ENCODE data around the gene GPR45.

DNA sequence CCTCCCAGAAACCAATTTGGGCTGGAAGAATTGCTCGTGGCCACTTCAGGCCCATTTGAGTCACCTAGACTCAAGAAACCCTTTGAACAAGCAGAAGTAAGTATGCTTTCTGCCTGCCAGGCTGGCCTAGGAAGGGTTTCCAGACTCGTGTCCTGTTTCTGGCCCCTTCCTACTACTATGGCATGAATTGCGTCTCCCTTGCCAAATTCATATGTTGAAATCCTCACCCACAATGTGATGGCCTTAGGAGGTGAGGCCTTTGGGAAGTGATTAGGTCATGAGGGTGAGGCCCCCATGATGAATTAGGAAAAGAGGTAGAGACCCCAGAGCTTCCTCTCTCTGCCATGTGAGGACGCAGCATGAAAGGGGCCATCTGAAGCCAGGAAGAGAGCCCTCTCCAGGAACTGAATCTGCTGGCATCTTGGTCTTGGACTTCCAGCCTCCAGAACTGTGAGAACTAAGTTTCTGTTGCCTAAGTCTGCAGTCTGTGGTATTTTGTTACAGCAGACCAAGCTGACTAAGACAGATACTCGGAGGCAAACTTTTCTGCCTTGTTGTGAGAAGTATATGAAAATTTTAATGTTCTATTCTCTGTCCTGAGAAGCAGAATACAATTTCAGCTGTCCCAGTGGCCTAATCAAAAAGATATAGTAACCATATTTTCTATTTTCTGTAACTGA, 13.1 kb downstream of the GPR45 start:
- TF ChIP-seq, protein P1, sequence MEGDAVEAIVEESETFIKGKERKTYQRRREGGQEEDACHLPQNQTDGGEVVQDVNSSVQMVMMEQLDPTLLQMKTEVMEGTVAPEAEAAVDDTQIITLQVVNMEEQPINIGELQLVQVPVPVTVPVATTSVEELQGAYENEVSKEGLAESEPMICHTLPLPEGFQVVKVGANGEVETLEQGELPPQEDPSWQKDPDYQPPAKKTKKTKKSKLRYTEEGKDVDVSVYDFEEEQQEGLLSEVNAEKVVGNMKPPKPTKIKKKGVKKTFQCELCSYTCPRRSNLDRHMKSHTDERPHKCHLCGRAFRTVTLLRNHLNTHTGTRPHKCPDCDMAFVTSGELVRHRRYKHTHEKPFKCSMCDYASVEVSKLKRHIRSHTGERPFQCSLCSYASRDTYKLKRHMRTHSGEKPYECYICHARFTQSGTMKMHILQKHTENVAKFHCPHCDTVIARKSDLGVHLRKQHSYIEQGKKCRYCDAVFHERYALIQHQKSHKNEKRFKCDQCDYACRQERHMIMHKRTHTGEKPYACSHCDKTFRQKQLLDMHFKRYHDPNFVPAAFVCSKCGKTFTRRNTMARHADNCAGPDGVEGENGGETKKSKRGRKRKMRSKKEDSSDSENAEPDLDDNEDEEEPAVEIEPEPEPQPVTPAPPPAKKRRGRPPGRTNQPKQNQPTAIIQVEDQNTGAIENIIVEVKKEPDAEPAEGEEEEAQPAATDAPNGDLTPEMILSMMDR (IDR thresholded peaks at IDR 0.05; ENCODE audit: low read depth, low read length) = no peak
- no peak for TF ChIP-seq POLR2A (IDR thresholded peaks at IDR 0.05; ENCODE audit: extremely low read depth, insufficient read length)
- no peak for TF ChIP-seq MYC (IDR thresholded peaks at IDR 0.05; ENCODE audit: low read depth, low read length)
